CD14-positive monocyte (primary cell): ENCODE data around the gene LRRC25. TPM values are rescaled to one million over a fixed set of nuclear protein-coding genes. Genes with fewer than 3 reads are reported as not detected.
"Not testable (repeated sequence)": the region's sequence is repeated elsewhere in the genome, so short reads cannot be mapped to it uniquely, and the experiment has no call there.

Experiments used
- DNase-seq, 3 donors: peaks; one replicate each; pipeline ENCODE4 v3.0.0-alpha.2; 2011 to 2022
- H2AFZ ChIP-seq: 2 replicates; pipeline ENCODE4 v1.6.0; 2012; ENCODE audit warnings: mild to moderate bottlenecking, low read depth, low read length, inconsistent platforms; ENCODE audit not compliant: insufficient read depth, poor library complexity, severe bottlenecking
- H3K27ac ChIP-seq, 2 donors: 1 replicate in 1 of 2; 2 replicates in 1 of 2; pipeline ENCODE4 v1.5.1; 2012 to 2013; ENCODE audit warnings: low read length in 2 of 2, control low read depth in 1 of 2, inconsistent platforms in 1 of 2, low read depth in 1 of 2, mild to moderate bottlenecking in 1 of 2
- H3K27me3 ChIP-seq, 2 donors: one replicate each; pipeline versions ENCODE4 v1.6.0 to v1.6.1; 2011 to 2013; ENCODE audit warnings: low read length in 2 of 2; ENCODE audit not compliant: control insufficient read depth in 2 of 2, insufficient read depth in 2 of 2
- H3K36me3 ChIP-seq, 2 donors: replicated peaks in 1 of 2; 1 replicate in 1 of 2; 2 replicates in 1 of 2; pipeline versions ENCODE4 v1.5.1 to v1.6.1; 2012 to 2013; ENCODE audit warnings: low read length in 2 of 2, control low read depth in 1 of 2, inconsistent platforms in 1 of 2, mild to moderate bottlenecking in 1 of 2; ENCODE audit not compliant: insufficient read depth in 2 of 2, control insufficient read depth in 1 of 2
- H3K4me1 ChIP-seq, 2 donors: 1 replicate in 1 of 2; 2 replicates in 1 of 2; pipeline versions ENCODE4 v1.5.1 to v1.6.1; 2012 to 2013; ENCODE audit warnings: low read length in 2 of 2, control low read depth in 1 of 2, inconsistent platforms in 1 of 2, mild to moderate bottlenecking in 1 of 2, moderate library complexity in 1 of 2; ENCODE audit not compliant: insufficient read depth in 2 of 2, control insufficient read depth in 1 of 2
- H3K4me2 ChIP-seq: replicated peaks from 2 replicates; pipeline ENCODE3; 2012; ENCODE audit warnings: low read length, moderate library complexity, mild to moderate bottlenecking; ENCODE audit not compliant: poor library complexity, severe bottlenecking; ENCODE audit errors: extremely low read depth
- H3K4me3 ChIP-seq, 3 experiments: fragments of 200-600 bp in 1 of 3; sonication (generic) in 1 of 3; replicated peaks in 1 of 3; 1 replicate in 2 of 3; 2 replicates in 1 of 3; pipeline ENCODE4 v1.5.1; 2011 to 2013; ENCODE audit warnings: low read length in 3 of 3, mild to moderate bottlenecking in 3 of 3, control low read depth in 2 of 3, low read depth in 2 of 3, inconsistent platforms in 1 of 3, moderate library complexity in 1 of 3
- H3K79me2 ChIP-seq: 2 replicates; pipeline ENCODE4 v1.6.0; 2012; ENCODE audit warnings: mild to moderate bottlenecking, control low read depth, inconsistent platforms, low read length, moderate library complexity; ENCODE audit not compliant: insufficient read depth
- H3K9ac ChIP-seq: 2 replicates; pipeline ENCODE4 v1.6.0; 2017; ENCODE audit warnings: low read length, mild to moderate bottlenecking; ENCODE audit not compliant: insufficient read depth, poor library complexity, severe bottlenecking
- H3K9me3 ChIP-seq, 2 donors: replicated peaks in 1 of 2; 1 replicate in 1 of 2; 2 replicates in 1 of 2; pipeline versions ENCODE4 v1.5.1 to v1.6.1; 2012 to 2013; ENCODE audit warnings: low read length in 2 of 2, control low read depth in 1 of 2; ENCODE audit not compliant: control insufficient read depth in 1 of 2, insufficient read depth in 1 of 2
- H4K20me1 ChIP-seq: 2 replicates; pipeline ENCODE4 v1.6.0; 2012; ENCODE audit warnings: mild to moderate bottlenecking, low read length, control low read depth, moderate library complexity; ENCODE audit not compliant: insufficient read depth
- H3K27ac Mint-ChIP-seq, 7 donors: one replicate each; pipeline ENCODE4 v1.8.0; 2020; ENCODE audit warnings: mild to moderate bottlenecking in 7 of 7, mixed read lengths in 7 of 7, moderate library complexity in 6 of 7, inconsistent platforms in 2 of 7
- H3K27me3 Mint-ChIP-seq, 3 donors: one replicate each; pipeline ENCODE4 v1.8.0; 2021 to 2022; ENCODE audit warnings: low read depth in 3 of 3, mild to moderate bottlenecking in 3 of 3, mixed read lengths in 3 of 3, moderate library complexity in 3 of 3, inconsistent platforms in 1 of 3
- H3K36me3 Mint-ChIP-seq, 2 donors: one replicate each; pipeline ENCODE4 v1.8.0; 2020; ENCODE audit warnings: mixed read lengths in 2 of 2, inconsistent platforms in 1 of 2, mild to moderate bottlenecking in 1 of 2
- H3K4me1 Mint-ChIP-seq: one replicate; pipeline ENCODE4 v1.8.0; 2020; ENCODE audit warnings: mild to moderate bottlenecking, mixed read lengths
- H3K4me3 Mint-ChIP-seq, 2 donors: one replicate each; pipeline ENCODE4 v1.8.0; 2020; ENCODE audit warnings: mild to moderate bottlenecking in 2 of 2, mixed read lengths in 2 of 2, moderate library complexity in 1 of 2
- H3K9me3 Mint-ChIP-seq, 7 donors: one replicate each; pipeline ENCODE4 v1.8.0; 2020 to 2022; ENCODE audit warnings: mixed read lengths in 7 of 7, mild to moderate bottlenecking in 6 of 7, moderate library complexity in 6 of 7, inconsistent platforms in 2 of 7
- WGBS: methylation state at CpG from one replicate; pipeline ENCODE4 v1.1.5; 2013; ENCODE audit warnings: missing lambda C conversion rate; ENCODE audit not compliant: insufficient coverage; 5-methylcytosine and 5-hydroxymethylcytosine counted together
- intact Hi-C, 2 donors: fragments of 100-400 bp; cut with micrococcal nuclease; formaldehyde crosslinking; loops; one replicate each; pipeline versions ENCODE4 v1.15.0 to v1.15.1; 2023
- polyA plus RNA-seq, 3 donors: library from polyadenylated mRNA; depleted of rRNA in 1 of 3; unstranded in 2 of 3; stranded (reverse) in 1 of 3; fragments of 300-500 nt in 2 of 3; fragments of >200 nt in 1 of 3; fragmentation: Illumina TruSeq in 2 of 3; gene quantifications; 1 replicate in 2 of 3; 2 replicates in 1 of 3; pipeline ENCODE4 v1.2.3, GENCODE V29; 2012 to 2021
- TF ChIP-seq, protein P1 (sequence below): fragments of 200-600 bp; IDR thresholded peaks from one replicate; pipeline ENCODE4 v1.8.0; 2022; ENCODE audit warnings: antibody characterized with exemption, mild to moderate bottlenecking

LRRC25 gene
- polyA plus RNA-seq, 3 donors, result 173 to 581 (median 416) TPM

DNA sequence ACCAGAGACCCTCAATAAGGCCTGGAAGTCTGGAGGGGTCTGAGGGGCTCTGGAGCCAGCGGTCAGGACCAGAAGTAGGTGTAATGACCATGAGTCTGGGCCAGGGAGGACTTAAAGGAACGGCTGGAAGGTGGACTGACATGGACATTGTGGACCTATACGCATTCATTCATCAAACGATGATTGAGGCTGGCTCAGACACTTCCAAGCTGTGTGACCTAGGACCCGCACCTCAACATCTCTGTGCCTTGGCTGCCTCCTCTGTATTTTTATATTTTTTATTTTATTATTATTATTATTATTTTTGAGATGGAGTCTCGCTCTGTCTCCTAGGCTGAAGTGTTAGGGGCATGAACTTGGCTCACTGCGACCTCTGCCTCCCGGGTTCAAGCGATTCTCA, 9.3 kb upstream of the LRRC25 start:
- no peaks in the 10 kb centered on the region for H3K36me3 Mint-ChIP-seq
- no peak overlapping the region for H3K4me2 ChIP-seq
- H3K4me1 ChIP-seq, result peaks cover 33 to 45% of the 10 kb centered on the region in 2 donors
- peaks cover 43% of the 10 kb centered on the region for H3K4me1 Mint-ChIP-seq
- no peaks in the 10 kb centered on the region for H3K9me3 ChIP-seq
- DNase-seq, result no peak
- H3K27ac Mint-ChIP-seq, result no peak overlapping the region
- peaks cover 0 to 4% (median under 1%) of the 10 kb centered on the region in 3 donors for H3K27me3 Mint-ChIP-seq
- WGBS, result 90% methylated on average over 3 of the region's 9 CpGs
- H3K9me3 Mint-ChIP-seq, result peaks cover 0 to 2% (median 0%) of the 10 kb centered on the region in 7 donors
- TF ChIP-seq, protein P1, sequence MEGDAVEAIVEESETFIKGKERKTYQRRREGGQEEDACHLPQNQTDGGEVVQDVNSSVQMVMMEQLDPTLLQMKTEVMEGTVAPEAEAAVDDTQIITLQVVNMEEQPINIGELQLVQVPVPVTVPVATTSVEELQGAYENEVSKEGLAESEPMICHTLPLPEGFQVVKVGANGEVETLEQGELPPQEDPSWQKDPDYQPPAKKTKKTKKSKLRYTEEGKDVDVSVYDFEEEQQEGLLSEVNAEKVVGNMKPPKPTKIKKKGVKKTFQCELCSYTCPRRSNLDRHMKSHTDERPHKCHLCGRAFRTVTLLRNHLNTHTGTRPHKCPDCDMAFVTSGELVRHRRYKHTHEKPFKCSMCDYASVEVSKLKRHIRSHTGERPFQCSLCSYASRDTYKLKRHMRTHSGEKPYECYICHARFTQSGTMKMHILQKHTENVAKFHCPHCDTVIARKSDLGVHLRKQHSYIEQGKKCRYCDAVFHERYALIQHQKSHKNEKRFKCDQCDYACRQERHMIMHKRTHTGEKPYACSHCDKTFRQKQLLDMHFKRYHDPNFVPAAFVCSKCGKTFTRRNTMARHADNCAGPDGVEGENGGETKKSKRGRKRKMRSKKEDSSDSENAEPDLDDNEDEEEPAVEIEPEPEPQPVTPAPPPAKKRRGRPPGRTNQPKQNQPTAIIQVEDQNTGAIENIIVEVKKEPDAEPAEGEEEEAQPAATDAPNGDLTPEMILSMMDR, result no peak
- H3K27me3 ChIP-seq, result no peaks in the 10 kb centered on the region
- H3K9ac ChIP-seq, result no peak overlapping the region
- no peak overlapping the region for H3K27ac ChIP-seq
- H3K4me3 Mint-ChIP-seq, result no peak overlapping the region
- H3K36me3 ChIP-seq, result no peaks in the 10 kb centered on the region
- intact Hi-C loops, result loop anchor here in 1 of 2 donors (5.0 kb wide), 1 partner anchor 199 kb away; no protein-coding TSS in a partner anchor
- H2AFZ ChIP-seq, result no peak overlapping the region
- no peaks in the 10 kb centered on the region for H4K20me1 ChIP-seq
- no peak overlapping the region for H3K4me3 ChIP-seq
- H3K79me2 ChIP-seq, result peaks cover 18% of the 10 kb centered on the region

DNA sequence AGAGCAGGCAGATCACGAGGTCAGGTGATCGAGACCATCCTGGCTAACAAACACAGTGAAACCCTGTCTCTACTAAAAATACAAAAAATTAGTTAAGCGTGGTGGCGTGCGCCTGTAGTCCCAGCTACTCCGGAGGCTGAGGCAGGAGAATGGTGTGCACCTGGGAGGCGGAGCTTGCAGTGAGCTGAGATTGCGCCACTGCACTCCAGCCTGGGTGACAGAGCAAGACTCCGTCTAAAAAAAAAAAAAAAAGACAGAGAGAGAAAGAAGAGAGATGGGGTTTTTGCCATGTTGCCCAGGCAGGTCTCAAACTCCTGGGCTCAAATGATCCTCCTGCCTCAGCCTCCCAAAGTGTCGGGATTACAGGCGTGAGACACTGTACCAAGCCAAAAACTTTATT, 8.3 kb upstream of the LRRC25 start:
- not testable (repeated sequence) for H3K9ac ChIP-seq

DNA sequence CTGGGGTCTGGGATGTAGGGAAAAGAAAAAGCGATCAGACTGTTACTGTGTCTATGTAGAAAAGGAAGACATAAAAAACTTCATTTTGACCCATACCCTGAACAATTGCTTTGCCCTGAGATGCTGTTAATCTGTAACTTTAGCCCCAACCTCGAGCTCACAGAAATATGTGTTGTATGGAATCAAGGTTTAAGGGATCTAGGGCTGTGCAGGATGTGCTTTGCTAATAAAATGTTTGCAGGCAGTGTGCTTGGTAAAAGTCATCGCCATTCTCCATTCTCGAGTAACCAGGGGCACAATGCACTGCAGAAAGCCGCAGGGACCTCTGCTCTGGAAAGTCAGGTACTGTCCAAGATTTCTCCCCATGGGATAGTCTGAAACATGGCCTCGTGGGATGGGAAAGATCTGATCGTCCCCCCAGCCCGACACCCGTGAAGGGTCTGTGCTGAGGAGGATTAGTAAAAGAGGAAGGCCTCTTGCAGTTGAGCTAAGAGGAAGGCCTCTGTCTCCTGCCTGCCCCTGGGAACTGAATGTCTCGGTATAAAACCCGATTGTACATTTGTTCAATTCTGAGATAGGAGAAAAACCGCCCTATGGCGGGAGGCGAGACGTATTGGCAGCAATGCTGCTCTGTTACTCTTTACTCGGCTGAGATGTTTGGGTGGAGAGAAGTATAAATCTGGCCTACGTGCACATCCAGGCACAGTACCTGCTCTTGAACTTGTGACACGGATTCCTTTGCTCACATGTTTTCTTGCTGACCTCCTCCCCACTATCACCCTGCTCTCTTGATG, 5.2 kb upstream of the LRRC25 start:
- Histone ChIP-seq H3K4me3 (peak overlapping the region in 1 of 3 experiments; percentile 70), H3K9ac (peak overlapping the region; percentile 69), H3K4me1 (peaks cover 68 to 75% of the 10 kb centered on the region in 2 donors), H3K27ac (peak overlapping the region; percentile 44 to 84), H3K4me2 (peak overlapping the region; percentile 79), H3K79me2 (peaks cover 40% of the 10 kb centered on the region)
- 28% methylated on average over 10 of the region's 18 CpGs for WGBS
- not testable (repeated sequence) for H3K27me3 ChIP-seq, H3K36me3 Mint-ChIP-seq, H2AFZ ChIP-seq, H3K9me3 Mint-ChIP-seq, H4K20me1 ChIP-seq, H3K36me3 ChIP-seq, H3K9me3 ChIP-seq, DNase-seq, H3K27me3 Mint-ChIP-seq
- Mint-ChIP-seq H3K4me1 (peaks cover 61% of the 10 kb centered on the region), H3K4me3 (peak overlapping the region; percentile 51 to 84), H3K27ac (peak overlapping the region; percentile 89 to 96 (median 94))
- intact Hi-C loops, result loop anchor here in 1 of 2 donors (2.0 kb wide), 1 partner anchor 14 kb away; no protein-coding TSS in a partner anchor

More for the DNA sequence above, 8.3 kb upstream of the LRRC25 start:
- H3K27ac Mint-ChIP-seq, DNase-seq, H3K36me3 Mint-ChIP-seq, H2AFZ ChIP-seq, H3K4me2 ChIP-seq, H3K36me3 ChIP-seq, H3K4me3 Mint-ChIP-seq, H3K27me3 ChIP-seq, H3K27ac ChIP-seq, H3K9me3 Mint-ChIP-seq, H3K4me3 ChIP-seq, H3K9me3 ChIP-seq, H3K27me3 Mint-ChIP-seq, H4K20me1 ChIP-seq: not testable (repeated sequence)
- Histone ChIP-seq H3K79me2 (peaks cover 21% of the 10 kb centered on the region), H3K4me1 (peaks cover 43 to 55% of the 10 kb centered on the region in 2 donors)
- WGBS, result 69% methylated on average over 4 of the region's 11 CpGs
- peaks cover 51% of the 10 kb centered on the region for H3K4me1 Mint-ChIP-seq
- intact Hi-C loops, result loop anchor here in 1 of 2 donors (5.0 kb wide), 1 partner anchor 198 kb away; no protein-coding TSS in a partner anchor
